ENCODE data around the gene THEMIS.
"Not testable (repeated sequence)": the region's sequence is repeated elsewhere in the genome, so short reads cannot be mapped to it uniquely, and the experiment has no call there.

Gene THEMIS

GRCh38 chr6:127900935-127901334 is at the start of gene THEMIS:
TSS of gene THEMIS (minus strand) at chr6:127901058. CDS start at chr6:127900932, 126 bp downstream.
- DNase-seq = no peak

GRCh38 chr6:127949251-127949650 is 48.4 kb upstream of the THEMIS start:
- no peak for DNase-seq

- no peak for DNase-seq
Measured at GRCh38 chr6:127946388-127946787, 45.5 kb upstream of the THEMIS start.

- DNase-seq = no peak
Measured at GRCh38 chr6:127945434-127946097, 44.7 kb upstream of the THEMIS start.

- DNase-seq = no peak
Measured at GRCh38 chr6:127941228-127941627, 40.4 kb upstream of the THEMIS start.

- DNase-seq = no peak
Measured at GRCh38 chr6:127939442-127940066, 38.7 kb upstream of the THEMIS start.

- DNase-seq = no peak
Measured at GRCh38 chr6:127938701-127939100, 37.8 kb upstream of the THEMIS start.

GRCh38 chr6:127937747-127938146 is 36.9 kb upstream of the THEMIS start:
- DNase-seq = no peak

GRCh38 chr6:127937102-127937501 is 36.2 kb upstream of the THEMIS start:
- no peak for DNase-seq

GRCh38 chr6:127934956-127935355 is 34.1 kb upstream of the THEMIS start:
- DNase-seq = no peak

- no peak for DNase-seq
Measured at GRCh38 chr6:127933852-127934840, 33.3 kb upstream of the THEMIS start.

- DNase-seq = no peak
Measured at GRCh38 chr6:127933137-127933536, 32.3 kb upstream of the THEMIS start.

GRCh38 chr6:127932708-127933107 is 31.9 kb upstream of the THEMIS start:
- no peak for DNase-seq

- not testable (repeated sequence) for DNase-seq
Measured at GRCh38 chr6:127926441-127926840, 25.6 kb upstream of the THEMIS start.

GRCh38 chr6:127924440-127924839 is 23.6 kb upstream of the THEMIS start:
- no peak for DNase-seq

- no peak for DNase-seq
Measured at GRCh38 chr6:127924031-127924430, 23.2 kb upstream of the THEMIS start.

GRCh38 chr6:127923135-127923534 is 22.3 kb upstream of the THEMIS start:
- DNase-seq = no peak

GRCh38 chr6:127921982-127922381 is 21.1 kb upstream of the THEMIS start:
- no peak for DNase-seq

- DNase-seq = no peak
Measured at GRCh38 chr6:127920804-127921203, 19.9 kb upstream of the THEMIS start.

- no peak for DNase-seq
Measured at GRCh38 chr6:127918506-127919427, 17.9 kb upstream of the THEMIS start.

GRCh38 chr6:127917766-127918165 is 16.9 kb upstream of the THEMIS start:
- DNase-seq = no peak

- DNase-seq = no peak
Measured at GRCh38 chr6:127914240-127914639, 13.4 kb upstream of the THEMIS start.

Data from NCI-H526 (cell line).